ENCODE measurements around the gene PTPN1.
"Not testable (repeated sequence)": the region's sequence is repeated elsewhere in the genome, so short reads cannot be mapped to it uniquely, and the experiment has no call there.

PTPN1 gene

GRCh38 chr20:50560867-50561266 lies 50.7 kb downstream of the PTPN1 start:
- DNase-seq, result peak in 1 of 2 donors; percentile 21

DNA sequence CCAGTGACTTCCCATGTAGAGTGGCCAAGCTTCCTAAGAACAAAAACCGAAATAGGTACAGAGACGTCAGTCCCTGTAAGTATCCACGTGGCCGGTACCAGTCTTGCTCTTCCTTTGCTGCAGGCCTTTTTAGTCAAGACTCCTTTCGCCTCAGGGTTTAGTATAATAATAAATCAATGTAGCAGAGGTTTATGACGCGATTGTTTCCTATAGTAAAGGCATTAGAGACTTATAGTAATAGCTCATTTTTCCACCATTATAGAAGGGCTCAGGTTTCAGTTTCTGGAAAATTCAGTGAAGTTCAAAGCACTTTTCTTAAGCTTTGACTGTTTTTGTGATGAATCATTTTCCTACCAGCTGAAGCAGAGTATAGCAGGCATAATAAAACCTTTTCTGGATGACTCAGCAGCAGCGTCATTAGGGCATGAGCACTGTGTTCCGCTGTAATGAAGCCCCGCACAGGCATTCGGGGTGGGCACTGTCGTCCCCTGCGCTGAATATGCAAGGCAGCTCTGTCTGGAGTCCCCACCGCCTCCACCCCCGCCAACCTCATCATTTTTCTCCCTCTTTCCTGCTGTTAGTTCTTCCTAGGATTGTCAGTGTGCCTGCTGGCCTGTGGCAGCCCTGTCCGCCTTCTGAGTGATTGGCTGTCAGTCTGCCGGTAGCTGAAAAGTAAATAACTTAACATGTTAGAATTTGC lies 51.3 kb downstream of the PTPN1 start:
- DNase-seq, result peak in 1 of 2 donors; percentile 32

DNA sequence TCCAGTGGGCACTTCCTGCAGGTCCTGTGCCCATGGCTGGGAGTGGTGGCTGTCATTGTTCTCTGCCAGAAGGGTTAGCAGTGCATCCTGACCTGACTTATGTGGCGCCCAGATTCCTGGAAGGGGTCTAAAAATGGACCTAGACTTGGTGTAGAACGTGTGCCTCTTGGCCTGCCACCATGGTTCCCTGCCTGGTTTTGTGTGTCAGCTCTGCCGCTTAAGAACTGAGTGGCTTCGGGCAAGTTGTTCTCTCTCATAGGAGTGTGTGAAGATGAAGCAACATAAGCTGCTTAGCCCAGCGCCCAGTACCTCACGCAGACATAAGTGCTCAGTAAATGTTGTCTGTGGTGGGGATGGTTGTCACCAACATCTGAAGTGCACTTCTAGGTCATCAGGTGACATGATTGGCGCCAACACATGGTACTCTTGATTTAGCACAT lies 52.1 kb downstream of the PTPN1 start:
- no peak for DNase-seq

- DNase-seq, result no peak
Measured at GRCh38 chr20:50563133-50563944, 53.2 kb downstream of the PTPN1 start.

DNA sequence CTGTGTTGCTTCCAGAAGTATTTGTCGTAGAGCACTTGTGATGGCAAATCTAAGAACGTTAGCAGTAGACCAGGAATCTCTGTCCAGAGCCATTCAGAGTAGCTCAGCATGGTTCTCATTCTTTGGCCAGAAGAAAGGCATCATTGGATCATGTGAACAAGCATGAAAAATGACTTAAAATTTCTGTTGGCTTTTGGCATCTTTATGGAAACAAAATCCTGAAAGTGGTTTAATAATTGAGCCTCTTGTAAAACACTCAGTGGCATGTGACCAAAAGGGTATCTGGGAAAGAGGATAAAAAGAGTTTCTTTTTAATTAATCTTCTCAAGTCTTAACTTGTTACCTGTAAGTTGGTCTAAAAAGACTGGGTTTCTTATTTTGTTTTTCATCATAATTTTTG lies 55.2 kb downstream of the PTPN1 start:
- DNase-seq, result no peak

DNA sequence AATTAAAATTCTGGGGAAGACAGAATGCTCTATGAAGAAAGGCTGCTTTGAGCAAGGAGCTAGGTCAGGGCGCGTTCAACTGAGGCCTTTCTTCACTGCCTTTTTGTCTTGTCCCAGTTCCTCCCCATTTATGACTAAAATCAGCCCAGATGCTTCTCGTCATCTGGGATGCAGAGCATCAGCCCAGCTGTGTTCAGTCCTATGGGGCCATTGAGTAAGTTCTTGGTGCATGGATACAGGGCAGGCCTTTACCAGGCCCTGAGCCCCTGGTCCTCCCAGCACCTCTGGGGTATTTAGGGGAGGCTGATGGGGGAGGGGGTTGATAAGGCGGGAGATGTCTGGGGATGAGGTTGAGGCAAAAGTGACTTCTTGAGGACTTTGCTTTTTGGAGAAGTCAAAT lies 55.7 kb downstream of the PTPN1 start:
- DNase-seq, result no peak

DNA sequence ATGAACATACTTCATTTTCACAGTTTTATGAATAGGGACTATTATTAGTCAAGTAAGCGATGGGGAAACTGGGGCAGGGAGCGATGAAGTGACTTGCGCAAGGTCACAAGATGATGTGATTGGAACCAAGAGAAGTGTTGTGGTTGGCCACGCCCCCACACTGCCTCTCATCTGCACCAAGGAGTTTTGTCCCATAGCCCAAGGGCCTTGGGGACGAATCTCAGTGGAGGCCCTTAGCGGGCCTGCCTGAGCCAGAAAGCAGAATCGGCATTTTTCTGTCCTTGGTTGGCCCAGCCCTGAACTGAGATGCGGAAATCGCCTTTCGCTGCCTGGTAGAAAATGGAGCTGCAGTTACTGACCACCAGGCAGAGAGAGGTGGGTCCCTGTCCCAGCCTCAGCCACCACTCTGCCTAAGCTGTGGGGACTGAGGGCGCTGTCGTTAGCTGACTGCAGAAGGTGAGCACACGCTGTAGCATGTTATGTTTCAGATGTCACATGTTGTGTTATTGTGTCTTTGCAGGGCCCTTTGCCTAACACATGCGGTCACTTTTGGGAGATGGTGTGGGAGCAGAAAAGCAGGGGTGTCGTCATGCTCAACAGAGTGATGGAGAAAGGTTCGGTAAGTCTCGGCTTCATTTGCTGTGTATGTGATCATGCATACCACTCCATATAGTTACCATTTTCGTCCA lies 57.8 kb downstream of the PTPN1 start:
- DNase-seq, result no peak

DNA sequence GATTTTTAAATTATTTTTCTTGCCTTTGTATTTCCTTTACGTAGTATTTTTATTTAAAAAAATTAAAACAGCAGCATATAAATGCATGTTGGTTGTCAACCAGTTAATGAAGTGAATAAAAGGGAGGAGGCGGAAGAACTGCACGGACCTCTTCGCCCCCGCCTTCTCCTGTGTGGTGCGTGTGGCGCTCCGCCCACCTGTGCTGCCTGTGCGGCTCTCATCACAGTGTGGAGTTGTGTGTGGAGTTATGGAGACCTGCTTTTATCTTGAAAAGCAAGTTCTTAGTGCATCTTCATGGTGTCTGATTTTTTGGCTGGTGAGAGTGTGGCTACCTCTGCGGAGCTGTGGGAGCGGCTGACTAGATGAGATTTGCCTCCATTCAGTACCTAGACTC lies 58.4 kb downstream of the PTPN1 start:
- DNase-seq, result no peak

DNA sequence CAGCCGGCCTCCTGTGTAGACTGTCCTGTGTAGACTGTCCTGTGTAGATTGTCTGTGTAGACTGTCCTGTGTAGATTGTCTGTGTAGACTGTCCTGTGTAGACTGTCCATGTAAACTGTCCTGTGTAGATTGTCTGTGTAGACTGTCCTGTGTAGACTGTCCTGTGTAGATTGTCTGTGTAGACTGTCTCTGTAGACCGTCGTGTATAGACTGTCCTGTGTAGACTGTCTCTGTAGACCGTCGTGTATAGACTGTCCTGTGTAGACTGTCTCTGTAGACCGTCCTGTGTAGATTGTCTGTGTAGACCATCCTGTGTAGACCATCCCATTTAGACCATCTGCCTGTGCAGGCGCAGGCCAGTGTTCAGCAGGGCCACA lies 59.3 kb downstream of the PTPN1 start:
- DNase-seq, result not testable (repeated sequence)

DNA sequence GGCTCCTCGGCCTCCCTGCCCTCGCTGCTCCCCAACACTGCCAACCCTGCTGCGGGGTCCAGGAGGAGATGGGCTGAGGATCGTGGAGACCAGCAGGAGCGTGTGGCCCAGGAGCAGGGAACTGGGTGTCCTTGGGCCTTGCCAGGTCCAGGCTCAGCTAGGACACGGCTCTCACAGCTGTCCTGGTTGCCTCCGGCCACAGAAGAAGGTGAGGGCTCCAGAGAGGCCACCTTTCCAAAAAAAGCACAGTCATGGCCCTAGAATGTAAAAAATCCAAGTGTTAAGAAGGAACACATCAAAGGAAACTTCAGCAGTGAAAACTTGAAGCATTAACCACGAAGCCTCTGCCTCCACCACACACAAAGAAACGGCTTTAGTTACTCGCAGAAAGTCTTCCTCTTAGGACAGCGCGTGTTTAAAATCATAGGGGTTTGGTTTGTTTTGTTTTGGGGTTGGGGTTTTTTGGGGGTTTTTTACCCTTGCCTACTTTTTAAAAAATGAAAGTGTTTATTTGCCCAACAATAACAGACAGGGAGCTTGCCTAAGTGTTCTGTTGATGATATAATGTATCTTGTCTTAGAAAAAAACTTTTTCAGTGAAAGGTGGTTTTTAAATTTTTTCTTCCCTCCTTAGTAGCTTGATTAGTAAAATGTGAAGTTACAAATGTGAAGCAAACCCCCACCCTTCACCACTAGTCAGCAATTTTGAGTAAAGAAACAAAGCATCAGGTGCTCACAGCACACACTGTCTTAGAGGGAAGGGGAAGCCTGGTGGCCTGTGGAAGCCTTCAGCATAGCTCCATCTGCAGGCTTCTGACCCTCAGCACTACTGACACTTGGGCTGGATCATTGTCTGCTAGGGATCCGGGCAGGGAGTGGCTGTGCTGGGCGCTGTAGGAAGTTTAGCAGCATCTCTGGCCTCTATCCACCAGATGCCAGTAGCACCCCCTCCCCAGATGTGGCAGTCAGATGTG lies 60.0 kb downstream of the PTPN1 start:
- DNase-seq, result no peak

DNA sequence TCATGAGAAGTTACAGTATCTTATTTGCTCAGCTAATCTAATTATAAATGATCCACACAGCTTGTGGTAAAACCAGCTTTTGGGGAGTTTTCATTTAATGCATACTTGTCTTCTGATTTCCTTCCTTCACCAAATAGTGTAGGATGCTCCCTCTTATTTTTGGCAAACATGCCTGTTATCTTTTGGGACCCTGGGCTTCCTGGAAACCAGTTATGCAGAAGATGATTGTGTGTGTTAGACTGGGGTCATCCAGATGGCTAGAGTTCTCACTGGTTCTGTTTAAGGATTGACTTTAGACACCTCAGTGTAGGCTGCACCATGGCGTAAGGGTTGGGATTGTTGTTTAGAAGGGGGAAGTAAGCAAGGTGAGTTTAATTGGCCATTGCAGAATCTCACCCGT lies 61.3 kb downstream of the PTPN1 start:
- DNase-seq, result no peak

DNA sequence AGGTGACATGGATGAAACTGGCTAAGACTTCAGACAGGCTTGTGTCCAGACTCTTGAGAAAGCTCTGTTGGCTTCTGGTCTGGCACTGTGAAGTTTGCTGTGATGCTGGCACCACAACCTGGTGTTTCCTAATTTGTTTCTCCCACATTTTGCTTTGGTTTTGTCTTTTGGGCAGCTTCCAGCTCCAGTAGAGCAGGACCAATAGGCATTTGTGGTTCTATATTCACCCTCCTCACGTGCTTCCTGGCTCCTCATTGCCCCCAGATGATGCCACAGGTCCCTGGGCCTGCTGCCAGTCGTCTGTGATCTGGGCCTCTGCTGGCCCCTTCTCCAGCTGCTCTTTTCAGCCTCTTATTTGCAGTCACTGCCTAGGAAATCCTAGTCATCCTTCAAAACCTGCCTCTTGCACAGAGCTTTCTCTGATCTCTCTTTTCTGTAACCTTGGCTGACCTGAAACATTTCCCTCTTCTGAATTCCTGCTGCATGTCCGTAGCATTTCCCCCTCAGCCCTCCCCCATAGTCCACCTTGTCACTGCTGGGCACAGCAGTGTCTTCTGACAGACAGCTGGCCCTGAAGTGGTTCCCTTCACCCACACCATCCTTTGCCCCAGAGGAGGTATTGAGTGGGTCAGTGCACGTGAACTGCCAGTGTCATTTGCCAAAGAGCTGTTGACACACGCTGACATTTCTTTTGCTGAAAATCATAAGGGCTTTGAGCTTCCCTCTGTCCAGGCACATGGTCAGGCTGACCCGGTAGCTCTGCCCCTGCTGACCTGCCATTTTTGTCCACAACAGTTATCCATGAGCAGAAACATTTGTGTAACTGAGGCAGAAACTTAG lies 63.0 kb downstream of the PTPN1 start:
- DNase-seq, result peak in 1 of 2 donors; percentile 28

DNA sequence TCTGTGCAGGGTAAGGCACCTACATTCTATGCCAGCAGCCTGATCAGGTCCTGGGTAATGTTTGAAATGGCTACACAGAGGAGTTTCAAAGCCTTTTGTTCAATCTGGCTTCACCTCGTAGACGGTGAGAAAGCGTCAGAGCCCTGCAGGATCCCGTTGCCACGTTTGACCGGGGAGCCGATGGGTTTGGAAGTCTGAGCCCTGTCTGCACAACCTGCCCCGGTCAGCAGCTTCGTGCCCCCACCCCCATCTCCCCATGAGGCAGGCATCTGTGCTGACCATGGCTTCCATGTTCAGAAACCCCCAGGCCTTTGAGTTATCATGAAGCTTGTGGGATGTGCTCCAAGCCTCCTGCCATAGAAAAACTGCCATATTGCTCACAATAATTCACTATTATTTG lies 63.9 kb downstream of the PTPN1 start:
- no peak for DNase-seq

GRCh38 chr20:50574586-50574985 lies 64.4 kb downstream of the PTPN1 start:
- no peak for DNase-seq

DNA sequence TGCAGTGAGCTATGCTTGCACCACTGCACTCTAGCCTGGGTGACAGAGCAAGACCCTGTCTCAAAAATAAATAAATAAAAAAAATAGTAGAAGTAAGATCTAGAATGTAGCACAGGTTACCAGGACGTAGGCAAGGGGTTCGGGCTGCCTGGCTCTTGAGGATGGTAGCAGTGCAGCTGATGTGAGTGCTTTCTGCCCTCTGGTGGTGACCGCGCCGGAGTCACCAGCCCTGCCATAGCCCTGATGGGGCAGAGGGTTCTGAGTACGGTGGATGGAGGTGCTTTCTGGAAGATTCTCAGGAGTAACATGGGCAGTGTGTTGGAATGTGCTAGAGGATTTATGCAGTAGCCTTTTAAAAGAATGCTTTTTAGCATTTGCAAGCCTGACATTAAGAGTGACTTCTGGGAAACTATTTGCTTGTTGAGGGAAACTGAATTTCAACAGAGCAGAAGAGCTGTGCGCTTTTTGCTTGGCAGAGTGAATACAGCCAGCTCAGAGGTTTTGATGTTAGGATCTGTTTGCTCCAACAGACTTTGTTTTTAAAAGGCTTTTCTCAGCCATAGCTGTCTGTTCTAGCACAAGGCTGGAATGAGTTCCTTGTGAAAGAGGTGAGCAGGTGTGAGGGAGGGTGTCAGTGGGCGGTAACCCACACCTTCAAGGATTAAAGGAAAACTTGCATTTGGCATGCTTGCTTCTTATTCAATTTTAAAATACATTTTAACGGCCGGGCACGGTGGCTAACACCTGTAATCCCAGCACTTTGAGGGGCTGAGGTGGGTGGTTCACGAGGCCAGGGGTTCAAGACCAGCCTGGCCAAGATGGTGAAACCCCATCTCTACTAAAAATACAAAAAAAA lies 65.9 kb downstream of the PTPN1 start:
- peak; percentile 21 to 42 for DNase-seq

- no peak for DNase-seq
Measured at GRCh38 chr20:50577175-50578018, 67.2 kb downstream of the PTPN1 start.

DNA sequence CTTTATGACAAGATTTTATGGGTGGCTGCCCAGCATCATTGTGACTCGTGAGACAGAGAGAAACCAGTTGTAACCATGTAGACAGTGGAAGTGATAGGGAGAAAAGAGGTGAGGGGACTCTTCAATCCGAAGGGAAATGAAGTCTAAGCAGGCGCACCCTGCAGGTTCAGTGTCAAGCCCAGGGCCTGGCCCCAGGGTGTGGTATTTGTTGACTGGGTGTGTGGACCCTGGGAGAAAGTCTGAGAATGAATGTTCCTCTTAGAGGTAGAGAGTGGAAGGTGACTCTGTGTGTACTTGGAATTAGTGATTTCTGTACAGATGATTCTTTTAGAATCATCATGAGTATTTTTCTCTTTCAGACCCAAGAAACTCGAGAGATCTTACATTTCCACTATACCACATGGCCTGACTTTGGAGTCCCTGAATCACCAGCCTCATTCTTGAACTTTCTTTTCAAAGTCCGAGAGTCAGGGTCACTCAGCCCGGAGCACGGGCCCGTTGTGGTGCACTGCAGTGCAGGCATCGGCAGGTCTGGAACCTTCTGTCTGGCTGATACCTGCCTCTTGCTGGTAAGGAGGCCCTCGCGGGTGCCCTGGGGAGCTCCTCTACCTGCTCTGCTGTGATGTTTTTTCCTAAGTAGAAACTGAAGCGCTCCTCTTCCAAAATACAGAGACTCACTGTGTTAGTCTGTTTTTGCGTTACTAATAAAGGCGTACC lies 68.0 kb downstream of the PTPN1 start:
- DNase-seq, result no peak

GRCh38 chr20:50578778-50579165 lies 68.6 kb downstream of the PTPN1 start:
- DNase-seq, result no peak

DNA sequence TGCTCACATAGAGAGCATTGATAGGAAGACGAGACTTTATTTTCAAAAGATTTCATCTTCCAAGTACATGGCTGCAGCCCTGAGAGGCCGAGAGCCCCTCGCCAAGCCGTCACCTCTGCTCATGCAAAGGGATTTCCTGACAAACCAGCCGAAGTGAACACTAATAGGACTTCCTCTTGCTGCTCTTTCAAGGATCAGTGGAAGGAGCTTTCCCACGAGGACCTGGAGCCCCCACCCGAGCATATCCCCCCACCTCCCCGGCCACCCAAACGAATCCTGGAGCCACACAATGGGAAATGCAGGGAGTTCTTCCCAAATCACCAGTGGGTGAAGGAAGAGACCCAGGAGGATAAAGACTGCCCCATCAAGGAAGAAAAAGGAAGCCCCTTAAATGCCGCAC lies 69.3 kb downstream of the PTPN1 start:
- DNase-seq, result no peak

Measured in hippocampal formation (tissue), 2 donors.